SK-N-SH (cell line): ENCODE data around the gene ZNF562. TPM values are rescaled to one million over a fixed set of nuclear protein-coding genes. Genes with fewer than 3 reads are reported as not detected.

Experiments
- CTCF ChIA-PET: fragments of 300-600, 350-600 bp; formaldehyde crosslinking; extraction: SDS; loops from one replicate; lab custom pipeline; 2021; lab: Yijun Ruan, JAX
- POLR2A ChIA-PET: fragments of 350-600 bp; sonication (Branson Sonifier 250); formaldehyde crosslinking; extraction: SDS; loops from one replicate; lab custom pipeline; 2020; ENCODE audit warnings: antibody characterized with exemption, inconsistent platforms; lab: Yijun Ruan, JAX
- DNase-seq: peaks from one replicate; pipeline ENCODE4 v3.0.0; 2012
- H2AFZ ChIP-seq: fragments of 200-600 bp; sonication (generic); 2 replicates; pipeline ENCODE4 v1.8.1; 2016; ENCODE audit warnings: antibody characterized with exemption, mild to moderate bottlenecking, low read depth
- H3F3A ChIP-seq: fragments of 200-600 bp; sonication (generic); replicated peaks from 2 replicates; pipeline ENCODE3; 2016; ENCODE audit warnings: antibody characterized with exemption, mild to moderate bottlenecking; ENCODE audit not compliant: insufficient read depth
- H3K27ac ChIP-seq, 2 experiments: fragments of 200-500 bp in 1 of 2; fragments of 200-600 bp in 1 of 2; sonication (Bioruptor generic) in 1 of 2; sonication (generic), shearing (Covaris generic) in 1 of 2; 2 replicates each; pipeline versions ENCODE4 v1.5.1 to v1.6.1; 2014 to 2016; ENCODE audit warnings: low read depth in 2 of 2, inconsistent platforms in 1 of 2, low read length in 1 of 2, mild to moderate bottlenecking in 1 of 2, mixed read lengths in 1 of 2
- H3K27me3 ChIP-seq: fragments of 200-600 bp; sonication (generic), shearing (Covaris generic); 2 replicates; pipeline ENCODE4 v1.6.1; 2016; ENCODE audit warnings: mixed run types; ENCODE audit not compliant: insufficient read depth
- H3K36me3 ChIP-seq, 2 experiments: fragments of 200-500 bp in 1 of 2; fragments of 200-600 bp in 1 of 2; sonication (Bioruptor generic) in 1 of 2; sonication (generic) in 1 of 2; replicated peaks in 1 of 2; 2 replicates each; pipeline versions ENCODE3 to v1.5.1; 2014 to 2016; ENCODE audit warnings: low read length in 1 of 2, mild to moderate bottlenecking in 1 of 2; ENCODE audit not compliant: insufficient read depth in 2 of 2, control insufficient read depth in 1 of 2
- H3K4me1 ChIP-seq, 2 experiments: fragments of 200-500 bp in 1 of 2; fragments of 200-600 bp in 1 of 2; sonication (Bioruptor generic) in 1 of 2; sonication (generic), shearing (Covaris generic) in 1 of 2; 2 replicates each; pipeline versions ENCODE4 v1.5.1 to v1.6.1; 2014 to 2016; ENCODE audit warnings: low read depth in 1 of 2, low read length in 1 of 2, mixed run types in 1 of 2; ENCODE audit not compliant: insufficient read depth in 2 of 2, control insufficient read depth in 1 of 2
- H3K4me2 ChIP-seq: fragments of 200-600 bp; sonication (generic), shearing (Covaris generic); 2 replicates; pipeline ENCODE4 v1.6.1; 2017; ENCODE audit warnings: mixed run types
- H3K4me3 ChIP-seq, 2 experiments: fragments of 200-500 bp in 1 of 2; fragments of 200-600 bp in 1 of 2; sonication (Bioruptor generic) in 1 of 2; sonication (generic), shearing (Covaris generic) in 1 of 2; 2 replicates each; pipeline versions ENCODE4 v1.5.1 to v1.8.1; 2014 to 2016; ENCODE audit warnings: low read depth in 2 of 2, inconsistent platforms in 1 of 2, low read length in 1 of 2, mild to moderate bottlenecking in 1 of 2, mixed read lengths in 1 of 2, moderate library complexity in 1 of 2
- H3K79me2 ChIP-seq: fragments of 200-600 bp; sonication (generic); 2 replicates; pipeline ENCODE4 v1.8.1; 2017; ENCODE audit warnings: mild to moderate bottlenecking; ENCODE audit not compliant: insufficient read depth
- H3K9ac ChIP-seq: fragments of 200-600 bp; sonication (generic); 2 replicates; pipeline ENCODE4 v1.6.1; 2017; ENCODE audit warnings: mixed run types
- H3K9me2 ChIP-seq: fragments of 200-600 bp; sonication (generic); 2 replicates; pipeline ENCODE4 v1.6.1; 2017; ENCODE audit warnings: mixed run types
- H3K9me3 ChIP-seq: fragments of 200-600 bp; sonication (generic); 2 replicates; pipeline ENCODE4 v1.6.1; 2017; ENCODE audit warnings: mixed run types, mild to moderate bottlenecking, moderate library complexity
- H4K20me1 ChIP-seq: fragments of 200-600 bp; sonication (generic); 2 replicates; pipeline ENCODE4 v1.6.1; 2017; ENCODE audit warnings: mild to moderate bottlenecking, mixed run types; ENCODE audit not compliant: insufficient read depth
- CHD2 ChIP-seq: fragments of 150-350 bp; IDR thresholded peaks from 2 replicates; pipeline ENCODE4 v1.6.1; 2018; ENCODE audit warnings: low read length; ENCODE audit not compliant: partially characterized antibody
- CTCF ChIP-seq: fragments of 200-600 bp; sonication (generic); IDR thresholded peaks from 2 replicates; pipeline ENCODE4 v1.6.1; 2017; ENCODE audit warnings: antibody characterized with exemption, mild to moderate bottlenecking, moderate library complexity
- EP300 ChIP-seq, 2 experiments: IDR thresholded peaks; 2 replicates each; pipeline versions ENCODE4 v1.4.0 to v1.6.1; 2012; ENCODE audit warnings: borderline replicate concordance in 1 of 2, low read depth in 1 of 2, low read length in 1 of 2
- FOSL2 ChIP-seq: IDR thresholded peaks from 2 replicates; pipeline ENCODE4 v1.4.0; 2012; ENCODE audit warnings: low read depth, mild to moderate bottlenecking, moderate library complexity, borderline replicate concordance
- FOXJ3 ChIP-seq: sonication (generic); formaldehyde crosslinking; IDR thresholded peaks from 2 replicates; pipeline ENCODE4 v1.5.1; 2020; ENCODE audit warnings: mild to moderate bottlenecking, missing genetic modification reagents
- FOXM1 ChIP-seq: IDR thresholded peaks from 2 replicates; pipeline ENCODE4 v1.4.0; 2012; ENCODE audit warnings: low read depth, mild to moderate bottlenecking
- GATA2 ChIP-seq: sonication (generic); formaldehyde crosslinking; IDR thresholded peaks from 2 replicates; pipeline ENCODE4 v1.5.0; 2020; ENCODE audit warnings: mild to moderate bottlenecking, missing genetic modification reagents
- MAX ChIP-seq: IDR thresholded peaks from 2 replicates; pipeline ENCODE4 v1.4.0; 2012; ENCODE audit warnings: low read depth
- MEF2A ChIP-seq: IDR thresholded peaks from 2 replicates; pipeline ENCODE4 v1.4.0; 2012; ENCODE audit warnings: low read depth, borderline replicate concordance
- POLR2AphosphoS5 ChIP-seq: IDR thresholded peaks from 2 replicates; pipeline ENCODE4 v1.6.1; 2012; ENCODE audit warnings: low read depth, low read length
- RFX5 ChIP-seq: IDR thresholded peaks from 2 replicates; pipeline ENCODE4 v1.6.1; 2012; ENCODE audit warnings: mild to moderate bottlenecking, improper control_type of control experiment, low read length
- RXRA ChIP-seq: IDR thresholded peaks from 2 replicates; pipeline ENCODE4 v1.4.0; 2012; ENCODE audit warnings: low read depth, mild to moderate bottlenecking, borderline replicate concordance
- SMC3 ChIP-seq: IDR thresholded peaks from 2 replicates; pipeline ENCODE4 v1.6.1; 2012; ENCODE audit warnings: low read depth, low read length, improper control_type of control experiment
- TAF1 ChIP-seq: IDR thresholded peaks from 2 replicates; pipeline ENCODE4 v1.6.1; 2012; ENCODE audit warnings: low read depth, mild to moderate bottlenecking, low read length, moderate library complexity, borderline replicate concordance
- TEAD4 ChIP-seq: IDR thresholded peaks from 2 replicates; pipeline ENCODE4 v1.4.0; 2012; ENCODE audit warnings: mild to moderate bottlenecking, borderline replicate concordance; ENCODE audit not compliant: insufficient read depth
- ZBTB33 ChIP-seq: IDR thresholded peaks from 2 replicates; pipeline ENCODE4 v1.4.0; 2012; ENCODE audit warnings: low read depth, borderline replicate concordance
- WGBS: methylation state at CpG from one replicate; pipeline ENCODE4 v1.1.6; 2017; ENCODE audit warnings: low lambda C conversion rate; 5-methylcytosine and 5-hydroxymethylcytosine counted together
- polyA plus RNA-seq, 3 experiments: library from polyadenylated mRNA; depleted of rRNA; stranded (reverse); fragments of >200 nt; gene quantifications; 2 replicates each; pipeline ENCODE4 v1.2.3, GENCODE V29; 2012

Gene ZNF562
- polyA plus RNA-seq, 1 of the 3 experiments (the other 2 are of a cell fraction): 3.1 TPM

- Histone ChIP-seq H3K9me2 (no peaks in the 10 kb centered on the region), H2AFZ (no peak overlapping the region), H3K9ac (no peak overlapping the region), H3K27ac (no peak overlapping the region), H3K4me1 (no peaks in the 10 kb centered on the region), H3K9me3 (no peaks in the 10 kb centered on the region), H4K20me1 (no peaks in the 10 kb centered on the region), H3K36me3 (peaks cover 3 to 34% of the 10 kb centered on the region in 2 experiments)
- POLR2A ChIA-PET: no interaction called here
- no peak for DNase-seq
- CTCF ChIA-PET: interaction anchor here (0.9 to 3.0 kb wide), 3 partner anchors 10 to 160 kb away, joined by 3 to 17 read pairs (median 3); no protein-coding TSS in a partner anchor
- TF ChIP-seq CHD2 (no peak), POLR2AphosphoS5 (no peak), MEF2A (no peak), RXRA (no peak)
- TF ChIP-seq, all 33 proteins: peak for 0
- no peaks in the 10 kb centered on the region for H3K79me2 ChIP-seq
- no peaks in the 10 kb centered on the region for H3K27me3 ChIP-seq
- 95% methylated on average over 5 of the region's 5 CpGs for WGBS
- H3K4me3 ChIP-seq: no peak overlapping the region
- no peaks in the 10 kb centered on the region for H3F3A ChIP-seq
- no peak overlapping the region for H3K4me2 ChIP-seq
These were observed 38.9 kb downstream of the ZNF562 start for GRCh38 chr19:9636018-9636417.

- Histone ChIP-seq H3K4me3 (no peak overlapping the region), H3K9me3 (no peaks in the 10 kb centered on the region), H3K79me2 (peaks cover 2% of the 10 kb centered on the region; the same call in 1 of the 2 replicates), H3K4me2 (no peak overlapping the region), H3F3A (peaks cover 6% of the 10 kb centered on the region), H3K27me3 (no peaks in the 10 kb centered on the region), H3K36me3 (peaks cover 11 to 19% of the 10 kb centered on the region in 2 experiments), H4K20me1 (no peaks in the 10 kb centered on the region), H3K9ac (no peak overlapping the region), H3K9me2 (no peaks in the 10 kb centered on the region), H2AFZ (no peak overlapping the region), H3K4me1 (no peaks in the 10 kb centered on the region), H3K27ac (no peak overlapping the region)
- WGBS: 89% methylated on average over 2 of the region's 2 CpGs
- POLR2A ChIA-PET: no interaction called here
- DNase-seq: no peak
- CTCF ChIA-PET: interaction anchor here (1.1 to 2.0 kb wide), 3 partner anchors 12 to 285 kb away, joined by 3 to 13 read pairs (median 4); no protein-coding TSS in a partner anchor
- TF ChIP-seq TEAD4: no peak
- TF ChIP-seq RXRA: no peak
- TF ChIP-seq ZBTB33: no peak
- TF ChIP-seq FOXM1: no peak
- no peak for TF ChIP-seq POLR2AphosphoS5
- no peak for TF ChIP-seq GATA2 (CRISPR knock-in tag)
- TF ChIP-seq CTCF: no peak
- TF ChIP-seq TAF1: no peak
- TF ChIP-seq FOXJ3 (CRISPR knock-in tag): no peak
- no peak for TF ChIP-seq FOSL2
- no peak for TF ChIP-seq EP300 (IDR thresholded peaks at IDR 0.05; ENCODE audit: borderline replicate concordance in 1 of 2, low read depth in 1 of 2, low read length in 1 of 2)
- no peak for TF ChIP-seq MAX
- TF ChIP-seq RFX5: no peak
- no peak for TF ChIP-seq SMC3
These were observed 47.0 kb downstream of the ZNF562 start for GRCh38 chr19:9627856-9628255.
